ENCODE data around the gene SNRNP40. TPM values are rescaled to one million over a fixed set of nuclear protein-coding genes. Genes with fewer than 3 reads are reported as not detected.

Gene SNRNP40
- 100 to 1,000 TPM in 1 of 4 donors, 10 to 100 TPM in 3; 20.2 to 154 (median 32.3) TPM for total RNA-seq

- Histone ChIP-seq H3K4me1 (peaks cover 0 to 37% (median 23%) of the 10 kb centered on the region in 4 donors), H3K9me3 (no peaks in the 10 kb centered on the region), H3K4me3 (peak within 1 kb of the TSS; percentile 71 to 91 (median 82)), H3K27me3 (no peaks in the 10 kb centered on the region), H3K36me3 (peaks cover 0 to 16% (median under 1%) of the 10 kb centered on the region in 4 donors), H3K27ac (peak within 1 kb of the TSS; percentile 93 to 97 (median 94))
- in situ Hi-C loops (cut with MboI; ENCODE audit: low pct_ligation_motif_present in 1 of 4, low pct_unique_long_range_greater_than_20kb in 1 of 4, low sequenced_read_pairs in 3 of 4) = no loop called here
- WGBS, 2 donors (ENCODE audit: low coverage in 1 of 2) = 0% methylated on average over 53 of the region's 53 CpGs; no CpG with 5 or more reads in 1 of the 2 donors
- peak; percentile 95 for DNase-seq
- intact Hi-C loops (cut with DNase I; ENCODE audit: low total_unique reads) = no loop called here
- TF ChIP-seq EP300 (IDR thresholded peaks at IDR 0.05; ENCODE audit: low read depth) = no peak
- peak in 2 of 5 experiments; percentile 7 to 10 for TF ChIP-seq CTCF (IDR thresholded peaks at IDR 0.05)
- TF ChIP-seq POLR2A (IDR thresholded peaks at IDR 0.05) = peak; percentile 96
- peak; percentile 89 to 97 (median 93) for TF ChIP-seq POLR2AphosphoS5 (IDR thresholded peaks at IDR 0.05)
Observed at GRCh38 chr1:31296486-31297276, at the start of gene SNRNP40, which contains the start of gene ZCCHC17. SNRNP40 (minus strand) TSS chr1:31296788; CDS start chr1:31296751, 37 bp downstream. ZCCHC17 (plus strand) TSS chr1:31297032; CDS start chr1:31310099, 13,067 bp downstream.

- TF ChIP-seq POLR2AphosphoS5 (IDR thresholded peaks at IDR 0.05) = no peak
- no peak for TF ChIP-seq EP300 (IDR thresholded peaks at IDR 0.05; ENCODE audit: low read depth)
- no peak for TF ChIP-seq CTCF (IDR thresholded peaks at IDR 0.05)
- no peak for TF ChIP-seq POLR2A (IDR thresholded peaks at IDR 0.05)
- intact Hi-C loops (cut with DNase I; ENCODE audit: low total_unique reads) = no loop called here
- Histone ChIP-seq H3K4me3 (no peak overlapping the region), H3K36me3 (peaks cover 0 to 8% (median 0%) of the 10 kb centered on the region in 4 donors), H3K27me3 (no peaks in the 10 kb centered on the region), H3K27ac (no peak overlapping the region), H3K9me3 (no peaks in the 10 kb centered on the region), H3K4me1 (no peaks in the 10 kb centered on the region)
- in situ Hi-C loops (cut with MboI; ENCODE audit: low pct_ligation_motif_present in 1 of 4, low pct_unique_long_range_greater_than_20kb in 1 of 4, low sequenced_read_pairs in 3 of 4) = loop anchor here in 2 of 4 donors (25.0 kb wide), 1 partner anchor 158 kb away; no protein-coding TSS in a partner anchor
- WGBS, 2 donors (ENCODE audit: low coverage in 1 of 2) = 100% methylated on average over 2 of the region's 2 CpGs; no CpG with 5 or more reads in 1 of the 2 donors
- no peak for DNase-seq
Observed at GRCh38 chr1:31345635-31346034, 49.0 kb upstream of the SNRNP40 start.

GRCh38 chr1:31344503-31344902 lies 47.9 kb upstream of the SNRNP40 start:
- H3K4me3 ChIP-seq = no peak overlapping the region
- intact Hi-C loops (cut with DNase I; ENCODE audit: low total_unique reads) = no loop called here
- H3K4me1 ChIP-seq = no peaks in the 10 kb centered on the region
- 36 to 86% methylated on average over 1 of the region's 1 CpG for WGBS, 2 donors (ENCODE audit: low coverage in 1 of 2)
- in situ Hi-C loops (cut with MboI; ENCODE audit: low pct_ligation_motif_present in 1 of 4, low pct_unique_long_range_greater_than_20kb in 1 of 4, low sequenced_read_pairs in 3 of 4) = loop anchor here in 2 of 4 donors (25.0 kb wide), 1 partner anchor 157 kb away; no protein-coding TSS in a partner anchor
- H3K27ac ChIP-seq = no peak overlapping the region
- no peak for TF ChIP-seq POLR2A (IDR thresholded peaks at IDR 0.05)
- no peak for TF ChIP-seq CTCF (IDR thresholded peaks at IDR 0.05)
- no peak for TF ChIP-seq POLR2AphosphoS5 (IDR thresholded peaks at IDR 0.05)
- TF ChIP-seq EP300 (IDR thresholded peaks at IDR 0.05; ENCODE audit: low read depth) = no peak
- H3K27me3 ChIP-seq = no peaks in the 10 kb centered on the region
- peaks cover 0 to 2% (median 0%) of the 10 kb centered on the region in 4 donors for H3K36me3 ChIP-seq
- DNase-seq = no peak
- H3K9me3 ChIP-seq = no peaks in the 10 kb centered on the region
